ENCODE data around the gene ZNF358.

GRCh38 chr19:7486923-7487322, 29.0 kb upstream of the ZNF358 start:
- no peak for TF ChIP-seq CTCF (IDR thresholded peaks at IDR 0.05 in 4 of 5, conservative IDR thresholded peaks at IDR 0.05 in 1 of 5)
- TF ChIP-seq POLR2A (IDR thresholded peaks at IDR 0.05), result no peak
